ENCODE data around the gene USP48.

Gene USP48

DNA sequence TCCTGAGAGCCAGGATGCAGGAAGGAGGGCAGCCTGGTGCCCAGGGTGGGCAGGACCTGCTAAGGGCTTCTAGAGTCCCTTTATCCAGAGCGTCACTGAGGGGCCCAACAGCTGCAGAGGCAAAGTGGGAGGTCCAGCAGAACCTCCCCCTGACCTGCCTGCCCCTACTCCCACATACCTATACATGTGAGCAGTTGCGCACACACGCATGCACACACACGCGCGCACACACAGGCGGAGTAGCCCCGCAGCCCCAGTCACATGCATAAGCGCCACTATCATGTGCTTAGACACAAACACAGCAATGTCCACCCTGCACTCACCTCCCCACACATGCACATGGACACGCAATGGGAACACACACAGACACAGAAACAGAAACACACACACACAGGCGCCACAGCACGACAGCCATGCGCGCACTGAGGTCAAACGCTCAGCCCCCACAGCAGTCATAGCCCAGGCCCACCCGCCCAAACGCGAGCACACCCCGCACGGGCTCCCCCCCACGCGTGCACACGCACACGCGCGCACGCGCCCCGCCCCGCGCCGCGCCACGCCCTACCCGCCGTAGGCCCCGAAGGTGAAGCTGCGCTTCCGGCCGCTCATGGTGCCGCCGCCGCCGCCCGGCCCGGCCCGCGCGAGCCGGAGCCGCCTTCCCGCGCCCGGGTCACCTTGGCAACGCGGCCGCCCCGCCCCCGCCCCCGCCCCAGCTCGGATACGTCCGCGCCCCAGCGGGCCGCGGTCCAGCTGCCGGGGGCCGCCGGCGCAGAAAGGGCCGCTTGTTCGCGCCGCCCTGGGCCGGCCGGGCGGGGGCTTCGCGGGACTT, 131.5 kb downstream of the USP48 start:
- no peak for DNase-seq

GRCh38 chr1:21650400-21650799, 132.5 kb downstream of the USP48 start:
- DNase-seq: no peak

DNA sequence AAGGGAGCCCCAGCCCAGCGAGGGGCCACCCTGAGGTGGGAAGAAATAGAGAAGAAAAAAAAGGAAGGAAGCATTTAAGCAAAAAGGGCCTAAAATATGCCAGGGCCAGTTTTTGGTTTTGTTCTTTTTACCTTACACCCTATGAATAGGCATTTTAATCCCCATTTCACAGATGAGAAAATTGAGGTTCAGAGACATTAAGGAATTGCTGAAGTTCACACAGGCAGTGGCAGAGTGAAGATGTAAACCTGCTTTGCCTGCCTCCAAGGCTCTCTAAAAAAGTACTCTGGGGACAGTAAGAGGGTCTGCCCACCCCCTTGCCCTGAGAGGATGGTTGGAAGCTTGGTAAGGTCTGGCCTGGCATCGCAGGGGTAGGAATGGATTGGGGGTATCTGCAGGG, 133.6 kb downstream of the USP48 start:
- DNase-seq: no peak

- DNase-seq: no peak
Observed at GRCh38 chr1:21648791-21649190, 134.2 kb downstream of the USP48 start.

DNA sequence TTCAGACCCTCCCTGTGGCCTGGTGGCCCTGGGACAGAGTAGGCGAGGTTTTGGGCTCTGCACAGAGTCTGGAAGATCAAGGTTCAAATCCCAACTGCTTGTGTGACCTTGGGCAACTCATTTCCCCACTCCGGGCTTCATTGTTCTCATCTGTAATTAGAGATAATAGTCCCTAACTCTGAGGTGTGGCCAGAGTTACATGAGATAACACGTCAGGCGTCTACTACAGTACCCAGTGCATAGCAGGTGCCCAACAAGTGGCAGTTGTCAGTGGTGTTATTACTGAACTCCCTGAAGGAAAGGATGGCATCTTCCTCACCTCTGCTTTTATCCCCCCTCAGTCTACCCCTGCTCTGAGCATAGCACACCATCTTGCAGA, 134.6 kb downstream of the USP48 start:
- DNase-seq: no peak

DNA sequence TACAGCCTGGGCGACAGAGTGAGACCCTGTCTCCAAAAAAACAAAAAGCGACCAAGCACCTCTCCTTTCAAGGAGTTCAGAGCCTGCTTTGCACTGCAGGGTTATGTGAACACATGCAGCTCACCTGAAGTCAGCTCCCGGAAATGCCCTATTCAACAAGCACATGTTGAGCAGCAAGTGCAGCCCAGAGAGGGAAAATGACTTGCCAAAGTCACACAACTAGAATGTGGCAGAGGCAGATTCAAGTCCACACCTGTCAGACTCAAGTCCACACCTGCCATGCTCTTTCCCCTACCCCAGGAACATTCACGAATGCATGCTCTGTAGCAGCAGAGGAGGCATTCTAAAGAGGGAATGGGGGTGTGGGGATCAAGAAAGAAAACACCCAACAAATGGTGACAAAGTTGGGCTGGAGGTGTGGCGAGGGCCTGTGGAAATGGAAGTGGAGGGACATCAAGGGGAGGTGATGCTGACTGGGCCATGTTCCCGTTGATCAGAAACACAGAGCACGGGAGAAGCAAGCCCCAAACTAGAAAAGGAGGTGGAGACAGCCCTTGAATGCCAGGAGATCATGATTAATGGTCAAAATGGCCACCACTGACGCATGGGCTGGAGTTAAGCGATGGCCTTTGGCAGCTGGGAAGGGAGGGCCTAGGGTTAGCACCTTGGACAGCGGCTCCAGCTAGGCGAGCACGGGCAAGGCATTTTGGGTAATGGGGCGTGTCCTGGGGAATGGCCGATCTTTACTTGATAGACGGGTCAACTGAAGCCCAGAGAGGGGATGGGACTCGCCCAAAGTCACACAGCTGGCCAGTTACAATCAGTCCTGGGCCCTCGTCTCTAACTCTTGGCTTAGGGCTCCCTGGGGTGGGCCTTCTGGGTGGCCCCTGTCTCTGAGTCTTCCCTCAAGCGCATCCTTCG, 135.3 kb downstream of the USP48 start:
- DNase-seq: peak in 1 of 2 donors; percentile 56

GRCh38 chr1:21645550-21645949, 137.4 kb downstream of the USP48 start:
- DNase-seq: no peak

- DNase-seq: no peak
Observed at GRCh38 chr1:21644906-21645305, 138.0 kb downstream of the USP48 start.

- DNase-seq: no peak
Observed at GRCh38 chr1:21644348-21644747, 138.6 kb downstream of the USP48 start.

GRCh38 chr1:21643624-21644023, 139.3 kb downstream of the USP48 start:
- DNase-seq: no peak

GRCh38 chr1:21641967-21642739, 140.8 kb downstream of the USP48 start:
- no peak for DNase-seq

GRCh38 chr1:21641537-21641936, 141.4 kb downstream of the USP48 start:
- DNase-seq: no peak

GRCh38 chr1:21641076-21641475, 141.9 kb downstream of the USP48 start:
- no peak for DNase-seq

DNA sequence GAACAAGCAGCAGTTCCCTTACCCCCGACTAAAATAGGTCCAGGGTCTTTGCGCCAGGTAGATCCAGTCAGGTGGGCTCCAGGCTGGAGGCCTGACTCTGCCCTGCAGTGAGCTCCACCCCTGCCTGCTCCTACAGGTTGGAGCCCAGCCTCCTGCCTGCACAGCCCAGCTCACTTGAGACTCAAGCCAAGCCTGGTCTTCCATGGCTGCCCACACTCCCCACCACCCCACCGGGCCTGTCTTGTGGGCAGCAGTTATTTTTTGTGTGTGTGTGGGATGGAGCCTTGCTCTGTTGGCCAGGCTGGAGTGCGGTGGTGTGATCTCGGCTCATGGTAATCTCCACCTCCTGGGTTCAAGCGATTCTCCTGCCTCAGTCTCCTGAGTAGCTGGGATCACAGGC, 142.3 kb downstream of the USP48 start:
- no peak for DNase-seq

- no peak for DNase-seq
Observed at GRCh38 chr1:21639594-21640041, 143.3 kb downstream of the USP48 start.

GRCh38 chr1:21638531-21639341, 144.2 kb downstream of the USP48 start:
- no peak for DNase-seq

GRCh38 chr1:21637514-21637913, 145.4 kb downstream of the USP48 start:
- no peak for DNase-seq

DNA sequence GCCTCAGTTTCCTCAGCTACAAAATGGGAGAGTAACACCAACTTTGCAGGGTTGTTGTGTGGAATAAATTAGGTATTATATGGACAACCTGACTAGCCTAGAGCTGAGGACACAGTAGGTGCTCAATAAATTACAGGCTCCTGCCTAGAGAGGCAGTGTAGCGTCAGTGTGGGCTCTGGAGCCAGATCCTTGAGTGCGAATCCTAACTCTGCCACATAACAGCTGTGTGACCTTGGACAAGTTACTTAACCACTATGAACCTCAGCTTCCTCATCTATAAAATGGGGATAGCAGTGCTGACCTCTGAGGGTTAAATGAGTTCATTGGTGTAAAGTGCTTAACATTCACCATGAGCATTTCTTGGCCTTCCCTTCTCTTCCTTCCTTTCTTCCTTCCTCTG, 146.9 kb downstream of the USP48 start:
- DNase-seq: no peak

DNA sequence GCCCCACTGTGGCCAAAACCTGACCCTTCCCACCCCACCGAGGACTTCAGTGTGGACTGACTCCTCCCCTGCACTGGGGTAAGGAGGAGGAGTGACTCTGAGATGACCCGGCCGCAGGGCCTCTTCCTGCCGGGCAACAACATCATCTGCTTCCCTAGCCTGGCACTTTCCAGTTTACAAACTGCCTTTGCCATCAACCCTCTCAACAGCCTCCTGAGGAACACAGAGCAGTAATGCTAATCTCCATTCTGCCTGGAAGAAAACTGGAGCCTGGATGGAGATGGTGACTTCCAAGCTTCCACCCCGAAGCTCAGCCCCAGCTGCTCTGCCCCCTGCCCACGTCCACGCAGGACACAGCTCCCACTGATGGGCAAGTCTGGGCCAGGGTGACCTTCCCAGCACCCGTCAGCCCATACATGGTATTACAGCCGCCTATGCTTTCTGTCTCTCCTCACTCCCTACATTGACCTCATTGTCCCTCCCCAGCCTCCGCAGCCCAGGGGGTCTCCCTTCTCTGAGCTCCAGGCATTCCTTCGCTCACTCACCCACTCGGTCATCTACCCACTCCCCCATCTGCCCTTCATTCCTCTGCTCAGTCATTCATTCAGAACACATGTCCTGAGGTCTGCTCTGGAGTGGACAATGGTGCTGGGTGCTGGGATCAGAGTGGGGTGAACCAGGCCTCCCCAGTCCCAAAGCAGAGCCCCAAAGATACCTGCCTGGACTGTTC, 148.0 kb downstream of the USP48 start:
- no peak for DNase-seq

GRCh38 chr1:21633992-21634805, 148.8 kb downstream of the USP48 start:
- no peak for DNase-seq

Data from inflammatory macrophage treated with lipopolysaccharide for 1 hour (primary cell).